HG02759 (cell line): ENCODE results near the gene STARD9.
"Not testable (repeated sequence)": the region's sequence is repeated elsewhere in the genome, so short reads cannot be mapped to it uniquely, and the experiment has no call there.

Experiments
- ATAC-seq: cut with Tn5 transposase; IDR thresholded peaks from one replicate; pipeline ENCODE4 v1.9.1; 2021; ENCODE audit warnings: mild to moderate bottlenecking, moderate library complexity; ENCODE audit not compliant: unreplicated experiment

Gene STARD9

GRCh38 chr15:42621996-42622925 is 46.9 kb downstream of the STARD9 start:
- ATAC-seq, result no peak

- no peak for ATAC-seq
These were observed 48.5 kb downstream of the STARD9 start for GRCh38 chr15:42623951-42624350.

- ATAC-seq, result no peak
These were observed 52.1 kb downstream of the STARD9 start for GRCh38 chr15:42627485-42627884.

- ATAC-seq, result no peak
These were observed 53.4 kb downstream of the STARD9 start for GRCh38 chr15:42628761-42629160.

- ATAC-seq, result no peak
These were observed 56.8 kb downstream of the STARD9 start for GRCh38 chr15:42632105-42632675.

GRCh38 chr15:42640109-42640508 is 64.7 kb downstream of the STARD9 start:
- ATAC-seq, result no peak

- ATAC-seq, result peak; percentile 75
These were observed 75.0 kb downstream of the STARD9 start for GRCh38 chr15:42650208-42651066.

GRCh38 chr15:42665827-42666226 is 90.4 kb downstream of the STARD9 start:
- ATAC-seq, result no peak

GRCh38 chr15:42667855-42668254 is 92.4 kb downstream of the STARD9 start:
- no peak for ATAC-seq

- ATAC-seq, result no peak
These were observed 95.0 kb downstream of the STARD9 start for GRCh38 chr15:42670451-42670850.

GRCh38 chr15:42672444-42672843 is 97.0 kb downstream of the STARD9 start:
- no peak for ATAC-seq

GRCh38 chr15:42674472-42674871 is 99.1 kb downstream of the STARD9 start:
- ATAC-seq, result no peak

- ATAC-seq, result no peak
These were observed 99.6 kb downstream of the STARD9 start for GRCh38 chr15:42675021-42675420.

- no peak for ATAC-seq
These were observed 104.1 kb downstream of the STARD9 start for GRCh38 chr15:42679285-42680141.

- not testable (repeated sequence) for ATAC-seq
These were observed 104.7 kb downstream of the STARD9 start for GRCh38 chr15:42680142-42680482.

GRCh38 chr15:42681119-42681518 is 105.7 kb downstream of the STARD9 start:
- ATAC-seq, result no peak

GRCh38 chr15:42686281-42686680 is 110.9 kb downstream of the STARD9 start:
- ATAC-seq, result no peak

- ATAC-seq, result no peak
These were observed 112.3 kb downstream of the STARD9 start for GRCh38 chr15:42687740-42688139.

GRCh38 chr15:42688301-42688700 is 112.9 kb downstream of the STARD9 start:
- no peak for ATAC-seq

- ATAC-seq, result no peak
These were observed 115.9 kb downstream of the STARD9 start for GRCh38 chr15:42691308-42691707.

GRCh38 chr15:42691770-42692169 is 116.4 kb downstream of the STARD9 start:
- no peak for ATAC-seq
